Activated T-cell treated with anti-CD3 and anti-CD28 coated beads, Interleukin-2, amount 50 U/mL, for 72 hours (primary cell): Measurements from ENCODE around the gene USP5. TPM values are rescaled to one million over a fixed set of nuclear protein-coding genes. Genes with fewer than 3 reads are reported as not detected.
"Not testable (repeated sequence)": the region's sequence is repeated elsewhere in the genome, so short reads cannot be mapped to it uniquely, and the experiment has no call there.

ENCODE experiments used
- ATAC-seq, 2 donors: fragments of 150-1000 bp; cut with Tn5 transposase; replicated peaks in 1 of 2; 2 replicates each; pipeline ENCODE4 v1.10.0; 2021; ENCODE audit warnings: moderate library complexity in 2 of 2, mild to moderate bottlenecking in 1 of 2
- DNase-seq, 2 donors: peaks; one replicate each; pipeline ENCODE4 v3.0.0; 2021 to 2022; ENCODE audit warnings: mixed read lengths in 1 of 2
- H3K27ac Mint-ChIP-seq: one replicate; pipeline ENCODE4 v1.8.0; 2022; ENCODE audit warnings: mild to moderate bottlenecking, moderate library complexity, mixed read lengths
- H3K27me3 Mint-ChIP-seq: one replicate; pipeline ENCODE4 v1.8.0; 2022; ENCODE audit warnings: low read depth, mixed read lengths
- H3K36me3 Mint-ChIP-seq, 2 donors: one replicate each; pipeline ENCODE4 v1.8.0; 2022; ENCODE audit warnings: mixed read lengths in 2 of 2, mild to moderate bottlenecking in 1 of 2; ENCODE audit not compliant: insufficient read depth in 2 of 2
- H3K4me1 Mint-ChIP-seq: one replicate; pipeline ENCODE4 v1.8.0; 2022; ENCODE audit warnings: low read depth, mixed read lengths
- H3K4me3 Mint-ChIP-seq, 2 donors: one replicate each; pipeline ENCODE4 v1.8.0; 2022; ENCODE audit warnings: mild to moderate bottlenecking in 2 of 2, mixed read lengths in 2 of 2, moderate library complexity in 2 of 2
- H3K9me3 Mint-ChIP-seq, 2 donors: one replicate each; pipeline ENCODE4 v1.8.0; 2022; ENCODE audit warnings: mixed read lengths in 2 of 2
- total RNA-seq, 2 donors: library from RNA; stranded (reverse); gene quantifications; one replicate each; pipeline ENCODE4 v1.2.3, GENCODE V29; 2022

The USP5 gene
- total RNA-seq, 2 donors from 2014 or later = 98.0 to 105 TPM

- H3K4me3 Mint-ChIP-seq = peak within 1 kb of the TSS; percentile 97 to 98
- peaks cover 63% of the 10 kb centered on the region for H3K4me1 Mint-ChIP-seq
- H3K27ac Mint-ChIP-seq = peak within 1 kb of the TSS; percentile 98
- ATAC-seq = peak; percentile 74 to 75
- peaks cover 19 to 21% of the 10 kb centered on the region in 2 donors for H3K36me3 Mint-ChIP-seq
- no peaks in the 10 kb centered on the region for H3K9me3 Mint-ChIP-seq
- DNase-seq = peak; percentile 85 to 88
- no peaks in the 10 kb centered on the region for H3K27me3 Mint-ChIP-seq
These were observed 15.7 kb downstream of the USP5 start, which contains the start of gene TPI1 for GRCh38 chr12:6867413-6868210. TSS of gene TPI1 (plus strand) at chr12:6867531. CDS start at chr12:6867567, 36 bp downstream.

- Mint-ChIP-seq H3K4me1 (peaks cover 66% of the 10 kb centered on the region), H3K36me3 (peaks cover 16 to 18% of the 10 kb centered on the region in 2 donors), H3K4me3 (peak overlapping the region; percentile 97 to 98), H3K27ac (peak overlapping the region; percentile 96), H3K9me3 (no peaks in the 10 kb centered on the region), H3K27me3 (no peaks in the 10 kb centered on the region)
- DNase-seq (peak in 1 of 2 donors; percentile 27), ATAC-seq (peak in 1 of 2 donors; percentile 1)
These were observed 16.5 kb downstream of the USP5 start for GRCh38 chr12:6868211-6869048.

- Mint-ChIP-seq H3K9me3 (no peaks in the 10 kb centered on the region), H3K27ac (peak overlapping the region; percentile 96), H3K36me3 (peaks cover 15 to 18% of the 10 kb centered on the region in 2 donors), H3K27me3 (no peaks in the 10 kb centered on the region), H3K4me1 (peaks cover 72% of the 10 kb centered on the region), H3K4me3 (peak overlapping the region; percentile 97 to 98)
- ATAC-seq (no peak), DNase-seq (peak; percentile 86 to 88)
These were observed 17.4 kb downstream of the USP5 start for GRCh38 chr12:6869049-6870021.

GRCh38 chr12:6870304-6870703 is 18.4 kb downstream of the USP5 start:
- DNase-seq, ATAC-seq, H3K27me3 Mint-ChIP-seq, H3K9me3 Mint-ChIP-seq: not testable (repeated sequence)
- Mint-ChIP-seq H3K36me3 (peaks cover 15 to 18% of the 10 kb centered on the region in 2 donors), H3K27ac (peak overlapping the region; percentile 55), H3K4me3 (peak overlapping the region; percentile 97 to 98), H3K4me1 (peaks cover 72% of the 10 kb centered on the region)

- DNase-seq (peak; percentile 39 to 50), ATAC-seq (no peak)
- Mint-ChIP-seq H3K9me3 (no peaks in the 10 kb centered on the region), H3K27ac (peak overlapping the region; percentile 69), H3K4me3 (peak overlapping the region; percentile 97 to 98), H3K36me3 (peaks cover 18 to 21% of the 10 kb centered on the region in 2 donors), H3K4me1 (peaks cover 63% of the 10 kb centered on the region), H3K27me3 (no peaks in the 10 kb centered on the region)
These were observed 19.4 kb downstream of the USP5 start for GRCh38 chr12:6871052-6871957.

- Mint-ChIP-seq H3K4me3 (peak overlapping the region; percentile 97 to 98), H3K36me3 (peaks cover 22 to 26% of the 10 kb centered on the region in 2 donors), H3K4me1 (peaks cover 54% of the 10 kb centered on the region), H3K9me3 (no peaks in the 10 kb centered on the region), H3K27me3 (no peaks in the 10 kb centered on the region), H3K27ac (peak overlapping the region; percentile 69)
- DNase-seq (peak; percentile 90 to 92), ATAC-seq (peak; percentile 40 to 42)
These were observed 20.4 kb downstream of the USP5 start for GRCh38 chr12:6872073-6873048.

- H3K36me3 Mint-ChIP-seq = peaks cover 17 to 22% of the 10 kb centered on the region in 2 donors
- no peaks in the 10 kb centered on the region for H3K9me3 Mint-ChIP-seq
- H3K4me3 Mint-ChIP-seq = peak within 1 kb of the TSS; percentile 97 to 98
- peak; percentile 100 for DNase-seq
- peaks cover 52% of the 10 kb centered on the region for H3K4me1 Mint-ChIP-seq
- peak within 1 kb of the TSS; percentile 88 for H3K27ac Mint-ChIP-seq
- peak; percentile 79 to 83 for ATAC-seq
- no peaks in the 10 kb centered on the region for H3K27me3 Mint-ChIP-seq
These were observed 21.4 kb downstream of the USP5 start, which contains the start of gene SPSB2 for GRCh38 chr12:6873094-6874014. TSS of gene SPSB2 (minus strand) at chr12:6873303. CDS start at chr12:6872901, 402 bp downstream.

GRCh38 chr12:6874015-6874368 is 22.0 kb downstream of the USP5 start:
- peaks cover 45% of the 10 kb centered on the region for H3K4me1 Mint-ChIP-seq
- H3K27me3 Mint-ChIP-seq, DNase-seq, ATAC-seq, H3K9me3 Mint-ChIP-seq: not testable (repeated sequence)
- H3K4me3 Mint-ChIP-seq = peak overlapping the region; percentile 97 to 98
- H3K27ac Mint-ChIP-seq = peak overlapping the region; percentile 53
- peaks cover 12 to 22% of the 10 kb centered on the region in 2 donors for H3K36me3 Mint-ChIP-seq

- H3K36me3 Mint-ChIP-seq = peaks cover 6 to 21% of the 10 kb centered on the region in 2 donors
These were observed 27.9 kb downstream of the USP5 start for GRCh38 chr12:6879824-6880223.

GRCh38 chr12:6883252-6883651 is 31.3 kb downstream of the USP5 start:
- ATAC-seq = no peak
- no peak overlapping the region for H3K27ac Mint-ChIP-seq
- peaks cover 2 to 8% of the 10 kb centered on the region in 2 donors for H3K36me3 Mint-ChIP-seq
- H3K4me3 Mint-ChIP-seq = no peak overlapping the region
- H3K4me1 Mint-ChIP-seq = no peaks in the 10 kb centered on the region
- no peaks in the 10 kb centered on the region for H3K27me3 Mint-ChIP-seq
- no peaks in the 10 kb centered on the region for H3K9me3 Mint-ChIP-seq
- no peak for DNase-seq

More at GRCh38 chr12:6879824-6880223, 27.9 kb downstream of the USP5 start:
- not testable (repeated sequence) for H3K4me1 Mint-ChIP-seq, ATAC-seq, H3K27ac Mint-ChIP-seq, DNase-seq, H3K9me3 Mint-ChIP-seq, H3K4me3 Mint-ChIP-seq, H3K27me3 Mint-ChIP-seq
